GM23338 (cell line): ENCODE results near the gene FHIT.

Source experiments
- CREB1 ChIP-seq: fragments of 250-450 bp; sonication (Bioruptor Pico); IDR thresholded peaks from 2 replicates; pipeline ENCODE4 v1.5.0; 2020; ENCODE audit warnings: low read depth, mild to moderate bottlenecking, moderate library complexity
- CTCF ChIP-seq, 2 experiments: fragments of 200-600 bp in 1 of 2; sonication (generic) in 1 of 2; conservative IDR thresholded peaks; 2 replicates each; pipeline versions ENCODE4 v1.5.1 to v1.6.1; 2016 to 2017; ENCODE audit warnings: antibody characterized with exemption in 2 of 2, low read depth in 2 of 2, mild to moderate bottlenecking in 2 of 2, moderate library complexity in 1 of 2
- ETS1 ChIP-seq: IDR thresholded peaks from 2 replicates; pipeline ENCODE4 v1.6.1; 2016; ENCODE audit warnings: antibody characterized with exemption
- EZH2 ChIP-seq: fragments of 200-600 bp; sonication (generic); IDR thresholded peaks from one replicate; pipeline ENCODE4 v1.8.0; 2017; ENCODE audit warnings: antibody characterized with exemption, mild to moderate bottlenecking, low read depth; ENCODE audit not compliant: unreplicated experiment
- EZH2phosphoT487 ChIP-seq: fragments of 200-600 bp; sonication (generic); IDR thresholded peaks from one replicate; pipeline ENCODE4 v1.8.1; 2018; ENCODE audit warnings: antibody characterized with exemption; ENCODE audit not compliant: unreplicated experiment
- POLR2AphosphoS5 ChIP-seq: IDR thresholded peaks from 2 replicates; pipeline ENCODE4 v1.6.1; 2016; ENCODE audit warnings: antibody characterized with exemption, low read depth
- REST ChIP-seq: IDR thresholded peaks from one replicate; pipeline ENCODE4 v1.6.1; 2018; ENCODE audit warnings: antibody characterized with exemption; ENCODE audit not compliant: unreplicated experiment
- STAT1 ChIP-seq: IDR thresholded peaks from one replicate; pipeline ENCODE4 v1.6.1; 2016; ENCODE audit warnings: antibody characterized with exemption; ENCODE audit not compliant: unreplicated experiment
- ZNF114 ChIP-seq: fragments of 250-450 bp; sonication (Bioruptor Pico); IDR thresholded peaks from 2 replicates; pipeline ENCODE4 v1.5.0; 2020; ENCODE audit warnings: mild to moderate bottlenecking, moderate library complexity
- ZNF331 ChIP-seq: fragments of 250-450 bp; sonication (Bioruptor Pico); IDR thresholded peaks from 2 replicates; pipeline ENCODE4 v1.5.0; 2020; ENCODE audit warnings: low read depth, mild to moderate bottlenecking, moderate library complexity
- ZNF462 ChIP-seq: fragments of 250-450 bp; sonication (Bioruptor Pico); IDR thresholded peaks from 2 replicates; pipeline ENCODE4 v1.5.0; 2020; ENCODE audit warnings: mild to moderate bottlenecking, moderate library complexity

GRCh38 chr3:60582288-60582687, 669.0 kb downstream of the FHIT start:
- TF ChIP-seq CTCF (conservative IDR thresholded peaks at IDR 0.05; ENCODE audit: low read depth in 2 of 2) (peak; percentile 59 to 68), EZH2 (no peak), POLR2AphosphoS5 (no peak), EZH2phosphoT487 (no peak), ETS1 (no peak), REST (no peak), ZNF462 (CRISPR knock-in tag) (no peak), CREB1 (no peak), STAT1 (no peak), ZNF114 (CRISPR knock-in tag) (no peak), ZNF331 (CRISPR knock-in tag) (no peak)
